H1 (cell line): Measurements from ENCODE around the gene AIG1. TPM values are rescaled to one million over a fixed set of nuclear protein-coding genes. Genes with fewer than 3 reads are reported as not detected.

Source experiments
- polyA plus RNA-seq, 7 experiments: library from polyadenylated mRNA; depleted of rRNA in 3 of 7; stranded (reverse) in 5 of 7; unstranded in 2 of 7; fragments of >200 nt in 5 of 7; fragments of 200-250 nt in 2 of 7; gene quantifications; 1 replicate in 5 of 7; 2 replicates in 1 of 7; 4 replicates in 1 of 7; pipeline versions ENCODE4 v1.2.1 to v1.2.3, GENCODE V29; 2011 to 2013; ENCODE audit warnings: missing spikeins in 2 of 7, mixed read lengths in 2 of 7
- total RNA-seq: library from RNA; stranded (reverse); fragmentation: NEBNext Ultra II Directional; extraction: Animal tissue kit (Norgen Biotek cat#: 25700); gene quantifications from 2 replicates; pipeline ENCODE4 v1.2.1, GENCODE V29; 2021
- TF ChIP-seq, protein P1 (sequence below): IDR thresholded peaks from 2 replicates; pipeline ENCODE4 v1.6.1; 2012; ENCODE audit warnings: inconsistent platforms

AIG1 gene
- total and polyA plus RNA-seq, 2 of the 8 experiments (the other 6 are each of a cell fraction or from before 2014, with no cell fraction given) = 56.6 to 58.4 TPM

DNA sequence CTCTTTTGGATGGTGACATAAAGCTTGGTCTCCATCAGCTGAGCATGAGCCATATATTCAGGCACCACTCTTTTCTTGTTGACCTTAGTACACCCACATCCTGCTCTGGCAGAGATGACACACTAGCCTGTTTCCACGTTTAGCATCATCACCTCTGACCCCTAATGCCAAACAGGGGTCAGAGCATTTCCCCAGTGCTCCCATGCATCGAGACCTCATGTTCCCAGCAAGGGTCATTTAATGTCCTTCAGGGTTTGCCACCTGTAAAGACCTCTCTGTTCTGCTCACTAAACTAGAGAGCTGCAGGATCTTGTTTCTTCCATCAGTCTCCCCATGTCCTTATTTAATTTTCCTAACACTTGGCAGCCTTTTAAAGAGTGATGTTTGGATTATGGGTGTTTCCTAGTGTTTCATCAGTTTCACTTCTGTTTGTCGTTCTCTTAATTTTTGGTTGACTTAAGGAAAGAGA is 97.5 kb downstream of the AIG1 start (continued):
- TF ChIP-seq, protein P1, sequence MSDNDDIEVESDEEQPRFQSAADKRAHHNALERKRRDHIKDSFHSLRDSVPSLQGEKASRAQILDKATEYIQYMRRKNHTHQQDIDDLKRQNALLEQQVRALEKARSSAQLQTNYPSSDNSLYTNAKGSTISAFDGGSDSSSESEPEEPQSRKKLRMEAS = no peak
